GM21737 (cell line): ENCODE measurements around the gene PARN.
"Not testable (repeated sequence)": the region's sequence is repeated elsewhere in the genome, so short reads cannot be mapped to it uniquely, and the experiment has no call there.

Source experiments
- ATAC-seq: cut with Tn5 transposase; IDR thresholded peaks from one replicate; pipeline ENCODE4 v1.9.1; 2021; ENCODE audit warnings: mild to moderate bottlenecking, moderate library complexity; ENCODE audit not compliant: unreplicated experiment

The PARN gene

DNA sequence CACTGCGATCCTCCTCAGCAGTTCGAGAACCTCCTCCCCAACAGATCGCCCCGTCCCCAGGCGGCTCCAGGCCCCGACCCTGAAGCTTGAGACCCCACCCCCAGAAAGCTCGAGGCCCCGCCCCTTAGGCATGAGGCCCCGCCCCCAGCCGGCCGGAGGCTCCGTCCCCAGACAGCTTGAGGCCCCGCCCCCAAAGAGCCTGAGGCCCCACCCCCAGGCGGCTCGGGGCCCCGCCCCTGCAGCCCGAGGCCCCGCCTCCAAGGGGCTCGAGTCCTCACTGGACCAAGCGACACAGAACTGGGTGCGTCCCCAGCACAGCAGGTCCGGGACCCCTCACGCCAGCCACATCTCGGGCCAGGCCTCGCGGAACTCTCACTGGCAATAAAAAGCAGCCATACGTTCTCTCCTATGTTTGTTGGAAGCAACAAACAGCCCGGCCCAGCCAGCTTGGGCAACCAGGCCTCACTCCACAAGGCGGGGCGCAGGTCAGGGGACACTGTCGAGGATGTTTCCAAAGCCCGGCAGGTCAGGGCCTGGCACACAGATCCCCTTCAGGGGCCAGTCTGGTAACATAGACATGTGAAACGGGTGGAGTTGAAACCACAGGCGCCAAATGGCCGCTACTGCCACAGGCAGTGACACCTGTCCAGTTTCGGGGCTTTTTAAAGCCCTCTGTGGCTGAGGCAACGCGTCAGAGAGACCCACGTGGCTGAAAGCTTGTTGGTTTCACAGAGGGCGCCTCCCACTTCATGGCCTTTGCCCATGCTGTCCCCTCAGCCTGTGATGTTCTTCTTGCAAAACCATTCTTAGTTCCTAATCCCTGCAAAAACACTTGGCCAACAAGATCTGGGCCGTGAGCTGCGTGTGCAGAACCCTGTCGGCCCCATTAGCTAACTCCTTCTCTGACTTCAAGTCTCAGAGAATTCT, 224.2 kb downstream of the PARN start:
- ATAC-seq, result peak; percentile 88

DNA sequence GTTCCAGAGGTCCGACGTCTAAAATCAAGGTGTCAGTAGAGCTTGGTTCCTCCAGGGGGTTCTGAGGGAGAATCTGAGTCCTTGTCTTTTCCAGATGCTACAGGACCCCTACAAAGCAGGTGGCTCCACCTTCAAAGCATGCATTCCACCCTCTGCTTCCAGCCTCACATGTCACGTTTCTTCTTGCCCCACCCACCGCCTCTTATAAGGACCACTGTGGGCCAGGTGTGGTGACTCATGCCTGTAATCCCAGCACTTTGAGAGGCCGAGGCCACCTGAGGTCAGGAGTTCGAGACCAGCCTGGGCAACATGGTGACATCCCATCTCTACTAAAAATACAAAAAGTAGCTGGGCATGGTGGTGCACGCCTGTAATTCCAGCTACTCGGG, 227.1 kb downstream of the PARN start:
- not testable (repeated sequence) for ATAC-seq

- not testable (repeated sequence) for ATAC-seq
Measured at GRCh38 chr16:14402114-14403000, 227.7 kb downstream of the PARN start.

DNA sequence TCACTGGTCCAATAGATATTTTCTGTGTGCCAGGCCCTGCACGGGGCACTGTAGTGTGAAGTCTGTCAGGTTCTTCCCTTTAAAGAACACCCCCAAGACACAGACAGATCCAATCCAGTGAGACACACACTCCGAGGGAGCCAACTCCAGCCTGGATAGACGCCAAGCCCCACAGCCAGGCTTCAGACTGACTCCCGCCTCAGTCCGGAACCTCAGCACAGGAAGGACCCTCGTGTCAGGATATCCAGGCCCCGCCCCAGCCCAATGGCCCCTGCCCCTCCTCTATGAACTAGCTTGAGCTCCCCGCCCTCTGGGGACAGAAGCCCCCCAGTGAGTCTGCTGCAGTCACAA, 228.4 kb downstream of the PARN start:
- not testable (repeated sequence) for ATAC-seq

DNA sequence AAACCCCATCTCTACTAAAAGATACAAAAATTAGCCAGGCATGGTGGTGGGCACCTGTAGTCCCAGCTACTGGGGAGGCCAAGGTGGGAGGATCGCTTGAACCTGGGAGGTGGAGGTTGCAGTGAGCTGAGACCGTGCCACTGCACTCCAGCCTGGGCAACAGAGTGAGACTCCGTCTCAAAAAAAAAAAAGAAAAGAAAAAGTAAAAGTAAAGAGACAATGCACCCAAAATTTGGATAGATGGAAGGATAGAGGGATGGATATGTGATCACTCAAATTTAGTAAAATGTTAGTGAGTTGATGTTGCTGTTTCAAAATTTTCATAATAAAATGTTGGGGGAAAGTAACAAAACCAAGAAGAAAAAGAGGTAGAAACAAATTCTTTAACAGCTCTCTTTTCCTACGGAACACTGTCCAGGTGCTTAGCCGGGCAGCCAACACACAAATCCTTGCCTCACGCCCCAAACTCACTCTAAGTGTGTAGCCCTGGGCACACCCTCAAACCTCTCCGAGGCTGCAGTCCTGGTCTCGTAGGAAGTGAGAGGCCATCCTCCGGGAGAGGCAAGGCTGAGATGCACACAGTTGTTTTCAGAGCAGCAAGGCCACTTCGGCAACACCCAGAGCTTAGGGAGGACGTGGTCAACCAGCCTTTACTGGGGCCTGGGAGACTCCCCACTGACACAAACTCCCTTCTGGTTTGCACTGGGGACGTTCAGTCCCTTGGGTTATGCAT, 228.9 kb downstream of the PARN start:
- not testable (repeated sequence) for ATAC-seq

- no peak for ATAC-seq
Measured at GRCh38 chr16:14400285-14400977, 229.6 kb downstream of the PARN start.

DNA sequence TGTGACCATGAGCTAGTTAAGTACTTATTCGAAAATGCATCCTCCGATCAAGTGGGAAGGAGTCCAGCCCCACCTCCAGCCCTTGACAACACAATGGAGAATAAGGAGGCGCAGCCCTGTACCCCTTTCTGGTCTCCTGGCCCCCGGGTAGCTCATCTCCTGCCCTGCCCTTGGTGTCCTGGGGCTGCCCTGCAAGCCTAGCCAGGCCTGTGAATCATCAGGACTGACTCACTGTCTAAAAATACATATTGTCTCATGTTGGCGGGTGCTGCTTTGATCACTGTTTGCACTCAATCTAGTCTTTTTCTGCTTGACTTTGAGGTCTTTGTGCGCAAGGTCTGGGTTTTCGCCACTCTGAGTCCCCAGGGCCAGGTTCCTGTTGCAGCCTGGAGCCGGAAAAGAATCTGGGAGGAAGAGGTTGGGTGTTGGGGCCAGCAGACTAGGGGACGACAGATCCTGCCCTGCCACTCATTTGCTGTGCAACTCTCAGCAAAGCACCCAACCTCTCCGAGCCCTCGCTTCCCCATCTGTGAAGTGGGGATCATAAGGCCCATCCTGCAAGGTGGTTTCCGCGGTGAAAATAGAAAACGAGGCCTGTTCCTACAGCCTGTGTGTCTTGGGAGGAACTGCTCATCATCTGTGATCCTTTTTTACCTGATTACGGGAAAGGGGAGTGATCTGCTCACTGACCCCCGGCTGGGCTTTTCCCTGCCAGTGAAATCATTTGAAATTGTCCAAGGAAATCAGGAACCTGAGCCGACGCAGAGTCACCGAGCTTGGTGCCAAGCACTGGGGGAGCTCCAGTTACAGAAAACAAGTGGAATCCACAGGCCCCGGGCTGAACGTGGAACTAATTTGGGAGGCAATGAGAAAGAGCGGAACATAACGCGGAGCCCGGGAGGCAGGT, 230.4 kb downstream of the PARN start:
- ATAC-seq, result no peak

GRCh38 chr16:14398014-14398717, 231.9 kb downstream of the PARN start:
- ATAC-seq, result no peak

GRCh38 chr16:14395710-14396304, 234.3 kb downstream of the PARN start:
- not testable (repeated sequence) for ATAC-seq

- no peak for ATAC-seq
Measured at GRCh38 chr16:14394834-14395233, 235.2 kb downstream of the PARN start.

DNA sequence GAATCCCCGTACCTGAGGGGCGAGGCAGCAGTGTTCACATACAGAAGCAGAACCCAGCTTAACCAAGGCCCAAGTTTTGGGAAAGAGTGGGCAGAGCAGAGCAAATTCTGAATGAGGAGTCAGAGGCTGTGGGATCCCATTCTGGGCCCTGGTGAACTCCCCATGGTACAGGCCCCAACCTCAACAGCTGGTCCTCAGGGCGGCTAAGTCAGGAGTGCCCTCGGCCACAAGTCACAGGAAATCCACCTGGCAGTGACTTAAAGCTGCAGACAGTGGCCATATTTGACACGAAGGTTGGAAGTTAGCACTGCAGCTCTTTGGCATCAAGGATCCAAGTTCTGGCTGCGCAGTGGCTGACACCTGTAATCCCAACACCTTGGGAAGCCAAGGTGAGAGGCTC, 237.1 kb downstream of the PARN start:
- no peak for ATAC-seq

- ATAC-seq, result no peak
Measured at GRCh38 chr16:14389359-14389758, 240.7 kb downstream of the PARN start.

- ATAC-seq, result no peak
Measured at GRCh38 chr16:14388243-14388642, 241.8 kb downstream of the PARN start.

DNA sequence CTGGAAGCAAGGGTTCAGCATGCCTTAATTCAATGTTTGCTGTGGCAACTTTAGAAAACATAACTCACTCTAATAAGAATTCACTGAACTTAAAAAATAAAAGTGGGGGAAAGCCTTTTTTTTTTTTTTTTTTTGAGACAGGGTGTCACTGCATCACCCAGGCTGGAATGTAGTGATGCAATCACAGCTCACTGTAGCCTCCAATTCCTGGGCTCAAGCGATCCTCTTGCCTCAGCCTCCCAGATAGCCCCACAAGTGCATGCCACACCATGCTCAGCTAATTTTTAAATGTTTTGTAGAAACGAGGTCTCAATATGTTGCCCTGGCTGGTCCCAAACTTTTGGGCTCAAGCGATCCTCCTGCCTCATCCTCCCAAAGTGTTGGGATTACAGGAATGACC, 243.9 kb downstream of the PARN start:
- ATAC-seq, result no peak
